Measurements from ENCODE around the gene SPATA17. TPM values are rescaled to one million over a fixed set of nuclear protein-coding genes. Genes with fewer than 3 reads are reported as not detected.

Gene SPATA17
- total and polyA plus RNA-seq, 2 experiments from 2014 or later = 0.43 to 1.3 TPM

DNA sequence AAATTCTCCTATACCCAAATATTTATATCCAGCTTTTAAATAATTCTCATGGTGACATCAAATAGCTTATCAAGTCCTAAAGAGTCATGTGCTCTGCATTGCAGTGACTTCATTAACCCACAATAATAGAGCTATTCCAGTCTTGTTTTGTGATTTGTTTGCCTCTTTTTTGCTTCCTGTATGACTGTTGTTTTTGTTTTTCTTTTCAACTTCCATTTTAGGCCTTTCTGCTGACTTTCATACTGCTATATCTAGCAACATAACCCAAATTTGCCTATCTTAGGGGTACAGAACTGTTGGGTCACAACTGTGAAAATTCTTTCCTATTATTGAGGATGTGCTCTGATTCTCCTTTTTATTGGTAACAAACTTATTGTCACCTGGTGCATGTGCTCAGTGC lies 30.3 kb downstream of the SPATA17 start:
- no peaks in the 10 kb centered on the region for H3K79me2 ChIP-seq (ENCODE audit: insufficient read depth)
- H3F3A ChIP-seq (ENCODE audit: insufficient read depth) = peaks cover 22% of the 10 kb centered on the region
- no peaks in the 10 kb centered on the region for H3K9me2 ChIP-seq (ENCODE audit: insufficient read depth)
- no peak for TF ChIP-seq EZH2phosphoT487 (IDR thresholded peaks at IDR 0.05; ENCODE audit: insufficient read depth, low read depth)
- TF ChIP-seq EZH2 (IDR thresholded peaks at IDR 0.05; ENCODE audit: insufficient read depth, poor library complexity, severe bottlenecking) = no peak
- no peak for DNase-seq
- H3K4me3 ChIP-seq = no peak overlapping the region
- no peak overlapping the region for H3K4me2 ChIP-seq (ENCODE audit: unreplicated experiment)
- H3K27ac ChIP-seq = no peak overlapping the region
- H3K9me3 ChIP-seq (ENCODE audit: low read depth) = no peaks in the 10 kb centered on the region
- no peaks in the 10 kb centered on the region for H3K36me3 ChIP-seq (ENCODE audit: low read depth)
- H3K27me3 ChIP-seq (replicated peaks; ENCODE audit: insufficient read depth) = no peaks in the 10 kb centered on the region
- H3K9ac ChIP-seq = no peak overlapping the region
- peaks cover 16% of the 10 kb centered on the region for H3K4me1 ChIP-seq (ENCODE audit: insufficient read depth)
- in situ Hi-C loops (cut with MboI) = no loop called here
- no peaks in the 10 kb centered on the region for H4K20me1 ChIP-seq (ENCODE audit: insufficient read depth)
- no peak overlapping the region; the same call in 1 of the 2 replicates for H2AFZ ChIP-seq

DNA sequence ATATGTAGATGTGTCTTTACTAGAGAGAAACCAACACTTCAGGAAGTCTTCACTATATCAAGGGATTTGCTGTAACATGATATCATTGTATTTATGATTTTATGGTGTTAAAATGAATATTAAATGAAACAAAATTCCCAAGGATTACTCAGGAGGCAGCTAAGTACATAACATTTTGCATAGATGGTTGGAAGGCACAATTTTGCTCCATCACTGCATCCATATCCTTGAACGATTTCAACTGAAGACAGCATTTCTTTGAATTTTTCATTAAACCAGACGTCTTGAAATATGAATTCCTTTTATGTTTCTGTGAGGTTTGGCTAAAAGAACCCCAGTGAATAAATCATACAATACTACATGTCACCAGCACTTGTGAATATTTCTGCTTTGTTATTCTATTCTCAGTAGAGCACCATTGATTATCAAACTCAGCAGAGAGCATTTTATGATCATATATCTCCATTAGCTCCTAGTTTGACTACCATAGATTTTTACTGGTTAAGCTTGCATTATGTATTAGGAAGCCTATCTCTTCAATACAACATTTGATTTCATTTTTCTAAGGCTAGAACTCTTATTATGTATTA lies 37.3 kb downstream of the SPATA17 start:
- Histone ChIP-seq H3K9me2 (ENCODE audit: insufficient read depth) (no peaks in the 10 kb centered on the region; the same call in 1 of the 2 replicates), H2AFZ (no peak overlapping the region), H3K27ac (no peak overlapping the region), H3K9me3 (ENCODE audit: low read depth) (no peaks in the 10 kb centered on the region), H3K4me1 (ENCODE audit: insufficient read depth) (no peaks in the 10 kb centered on the region), H4K20me1 (ENCODE audit: insufficient read depth) (no peaks in the 10 kb centered on the region), H3K4me3 (no peak overlapping the region), H3K79me2 (ENCODE audit: insufficient read depth) (no peaks in the 10 kb centered on the region), H3K27me3 (replicated peaks; ENCODE audit: insufficient read depth) (no peaks in the 10 kb centered on the region), H3K4me2 (ENCODE audit: unreplicated experiment) (no peak overlapping the region), H3K9ac (no peak overlapping the region), H3K36me3 (ENCODE audit: low read depth) (no peaks in the 10 kb centered on the region), H3F3A (ENCODE audit: insufficient read depth) (no peaks in the 10 kb centered on the region)
- WGBS, 2 experiments (ENCODE audit: low coverage in 1 of 2, low lambda C conversion rate in 2 of 2, missing lambda C conversion rate in 2 of 2) = 38 to 40% methylated on average over 2 of the region's 2 CpGs
- no peak for DNase-seq
- in situ Hi-C loops (cut with MboI) = no loop called here
- TF ChIP-seq EZH2phosphoT487 (IDR thresholded peaks at IDR 0.05; ENCODE audit: insufficient read depth, low read depth) = no peak
- no peak for TF ChIP-seq EZH2 (IDR thresholded peaks at IDR 0.05; ENCODE audit: insufficient read depth, poor library complexity, severe bottlenecking)

DNA sequence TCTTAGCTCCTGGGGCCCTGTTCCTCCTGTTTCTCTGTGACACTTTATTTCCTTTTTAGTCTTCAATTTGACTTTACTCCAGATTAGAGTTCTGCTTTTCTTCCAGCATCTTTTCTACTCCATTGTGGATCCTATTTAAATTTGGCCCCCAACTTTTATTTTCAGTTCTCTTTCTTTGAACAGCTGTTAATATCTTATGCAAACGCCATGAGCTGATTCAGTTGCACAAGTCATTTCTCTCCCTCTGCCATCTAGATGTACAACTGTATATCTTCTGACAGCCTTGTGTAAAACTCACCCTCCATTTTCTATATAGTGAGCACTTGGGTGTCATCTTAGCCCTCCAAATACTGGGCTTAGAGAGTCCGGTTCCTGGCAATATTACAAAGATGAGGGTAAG lies 42.2 kb downstream of the SPATA17 start:
- Histone ChIP-seq H3K9ac (no peak overlapping the region), H3K4me1 (ENCODE audit: insufficient read depth) (0 out of 2 replicates have a peak, but pooled peaks cover 6% of the 10 kb centered on the region), H3K27me3 (replicated peaks; ENCODE audit: insufficient read depth) (no peaks in the 10 kb centered on the region), H3K4me2 (ENCODE audit: unreplicated experiment) (no peak overlapping the region), H3K36me3 (ENCODE audit: low read depth) (no peaks in the 10 kb centered on the region), H3K9me2 (ENCODE audit: insufficient read depth) (no peaks in the 10 kb centered on the region; the same call in 1 of the 2 replicates), H2AFZ (no peak overlapping the region), H3K27ac (no peak overlapping the region), H3F3A (ENCODE audit: insufficient read depth) (no peaks in the 10 kb centered on the region), H4K20me1 (ENCODE audit: insufficient read depth) (no peaks in the 10 kb centered on the region), H3K79me2 (ENCODE audit: insufficient read depth) (no peaks in the 10 kb centered on the region), H3K4me3 (no peak overlapping the region), H3K9me3 (ENCODE audit: low read depth) (no peaks in the 10 kb centered on the region)
- no peak for DNase-seq
- 73 to 80% methylated on average over 2 of the region's 2 CpGs for WGBS, 2 experiments (ENCODE audit: low coverage in 1 of 2, low lambda C conversion rate in 2 of 2, missing lambda C conversion rate in 2 of 2)
- TF ChIP-seq EZH2phosphoT487 (IDR thresholded peaks at IDR 0.05; ENCODE audit: insufficient read depth, low read depth) (no peak), EZH2 (IDR thresholded peaks at IDR 0.05; ENCODE audit: insufficient read depth, poor library complexity, severe bottlenecking) (no peak)
- in situ Hi-C loops (cut with MboI) = no loop called here

DNA sequence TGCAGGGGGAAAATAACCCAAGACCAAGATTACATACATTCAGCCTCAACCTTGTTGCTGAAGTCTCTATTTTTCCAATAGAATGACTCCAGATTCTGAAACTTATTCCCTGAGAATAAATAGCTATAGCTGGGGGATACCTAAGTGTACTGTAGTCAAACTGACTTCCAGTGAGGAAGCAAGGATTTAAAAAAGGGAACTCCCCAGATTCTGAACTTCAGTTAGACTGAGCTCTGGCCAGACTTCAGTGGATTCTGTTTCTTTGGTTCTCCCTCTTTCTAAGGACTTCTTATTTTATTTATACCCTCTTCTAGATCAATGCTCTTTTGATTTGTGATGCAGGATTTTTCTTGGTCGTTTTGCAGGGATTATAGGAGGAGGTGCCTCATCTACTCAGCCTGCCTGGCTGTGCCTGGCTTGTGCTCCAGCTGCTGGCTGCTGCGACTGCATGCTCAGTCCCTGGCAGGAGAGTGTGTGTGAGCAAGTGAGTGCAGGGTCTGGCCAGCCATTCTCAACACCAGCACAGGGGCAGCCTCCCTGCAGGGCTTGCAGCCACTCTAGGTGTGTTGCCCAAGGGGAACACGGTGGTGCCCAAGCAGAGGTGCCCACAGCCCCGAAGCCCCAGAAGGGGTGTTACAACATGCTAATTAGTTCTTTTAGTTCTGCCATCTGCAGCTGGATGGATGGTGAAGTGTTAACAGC lies 43.0 kb downstream of the SPATA17 start:
- H4K20me1 ChIP-seq (ENCODE audit: insufficient read depth) = no peaks in the 10 kb centered on the region
- TF ChIP-seq EZH2phosphoT487 (IDR thresholded peaks at IDR 0.05; ENCODE audit: insufficient read depth, low read depth) (no peak), EZH2 (IDR thresholded peaks at IDR 0.05; ENCODE audit: insufficient read depth, poor library complexity, severe bottlenecking) (no peak)
- no peak overlapping the region for H3K4me2 ChIP-seq (ENCODE audit: unreplicated experiment)
- H3K79me2 ChIP-seq (ENCODE audit: insufficient read depth) = no peaks in the 10 kb centered on the region
- no peaks in the 10 kb centered on the region for H3K36me3 ChIP-seq (ENCODE audit: low read depth)
- no peak overlapping the region for H3K27ac ChIP-seq
- in situ Hi-C loops (cut with MboI) = no loop called here
- no peaks in the 10 kb centered on the region for H3K9me2 ChIP-seq (ENCODE audit: insufficient read depth)
- H3K4me3 ChIP-seq = no peak overlapping the region
- no peaks in the 10 kb centered on the region for H3K9me3 ChIP-seq (ENCODE audit: low read depth)
- H3K27me3 ChIP-seq (replicated peaks; ENCODE audit: insufficient read depth) = no peaks in the 10 kb centered on the region
- no peaks in the 10 kb centered on the region for H3F3A ChIP-seq (ENCODE audit: insufficient read depth)
- H3K4me1 ChIP-seq (ENCODE audit: insufficient read depth) = 0 out of 2 replicates have a peak, but pooled peaks cover 6% of the 10 kb centered on the region
- H2AFZ ChIP-seq = no peak overlapping the region
- no peak for DNase-seq
- no peak overlapping the region for H3K9ac ChIP-seq
- 55 to 58% methylated on average over 4 of the region's 4 CpGs for WGBS, 2 experiments (ENCODE audit: low coverage in 1 of 2, low lambda C conversion rate in 2 of 2, missing lambda C conversion rate in 2 of 2)
